HCT116 (cell line): ENCODE data around the gene ALDH1L1. TPM values are rescaled to one million over a fixed set of nuclear protein-coding genes. Genes with fewer than 3 reads are reported as not detected.

Experiments used
- ATAC-seq: fragments of 200-7000 bp; cut with Tn5 transposase; 2 replicates; pipeline ENCODE4 v1.9.1; 2020; ENCODE audit warnings: mild to moderate bottlenecking, moderate library complexity
- BruUV-seq: library from RNA; stranded (reverse); fragments of 400-500 nt; replicated peaks from 2 replicates; lab custom pipeline; 2021; lab: Mats Ljungman, UMichigan
- CTCF ChIA-PET: fragments of 300-600 bp; sonication (Branson Sonifier 250); formaldehyde crosslinking; loops from one replicate; lab custom pipeline; 2021; ENCODE audit warnings: antibody characterized with exemption; lab: Charles Lee
- POLR2A ChIA-PET: fragments of 300-600, 350-600 bp; sonication (Branson Sonifier 250); formaldehyde crosslinking; loops from one replicate; lab custom pipeline; 2021; ENCODE audit warnings: antibody characterized with exemption; lab: Charles Lee
- RAD21 ChIA-PET, 2 experiments: fragments of 300-600 bp; sonication (Branson Sonifier 250); formaldehyde crosslinking; loops; one replicate each; lab custom pipeline; 2023; ENCODE audit warnings: low total read pairs in 2 of 2; ENCODE audit not compliant: uncharacterized antibody in 2 of 2, unreplicated experiment in 2 of 2, low non-redundant PET in 1 of 2; lab: Charles Lee
- DNase-seq: peaks from one replicate; pipeline ENCODE4 v3.0.0-alpha.2; 2010; ENCODE audit warnings: low read depth, low spot score
- H2AFZ ChIP-seq: fragments of 200-600 bp; shearing (Covaris generic), sonication (generic); 2 replicates; pipeline ENCODE4 v1.6.1; 2017; ENCODE audit warnings: low read depth, mixed run types, mixed read lengths, antibody characterized with exemption, low read length; ENCODE audit not compliant: poor library complexity, severe bottlenecking
- H3K27ac ChIP-seq: 2 replicates; pipeline ENCODE4 v1.5.1; 2012; ENCODE audit warnings: low read depth, low read length
- H3K27me3 ChIP-seq: fragments of 200-600 bp; sonication (generic); 2 replicates; pipeline ENCODE4 v1.6.1; 2016; ENCODE audit warnings: mixed run types, low read length, mixed read lengths; ENCODE audit not compliant: insufficient read depth
- H3K36me3 ChIP-seq, 2 experiments: fragments of 200-500 bp in 1 of 2; fragments of 200-600 bp in 1 of 2; sonication (Bioruptor generic) in 1 of 2; sonication (generic) in 1 of 2; 2 replicates each; pipeline versions ENCODE4 v1.5.1 to v1.6.1; 2014 to 2016; ENCODE audit warnings: low read length in 2 of 2, inconsistent platforms in 1 of 2, mixed read lengths in 1 of 2, mixed run types in 1 of 2; ENCODE audit not compliant: insufficient read depth in 2 of 2, control insufficient read depth in 1 of 2
- H3K4me1 ChIP-seq, 2 experiments: fragments of 200-600 bp in 1 of 2; sonication (generic) in 1 of 2; 2 replicates each; pipeline versions ENCODE4 v1.5.1 to v1.6.1; 2012 to 2017; ENCODE audit warnings: low read length in 2 of 2, inconsistent platforms in 1 of 2, mild to moderate bottlenecking in 1 of 2, mixed read lengths in 1 of 2, mixed run types in 1 of 2, moderate library complexity in 1 of 2; ENCODE audit not compliant: insufficient read depth in 2 of 2, control insufficient read depth in 1 of 2
- H3K4me2 ChIP-seq: fragments of 200-600 bp; sonication (generic); 2 replicates; pipeline ENCODE4 v1.6.1; 2017; ENCODE audit warnings: mixed run types, low read length, mixed read lengths
- H3K4me3 ChIP-seq, 2 experiments: fragments of 200-600 bp in 1 of 2; sonication (generic) in 1 of 2; replicated peaks in 1 of 2; 2 replicates each; pipeline ENCODE4 v1.5.1; 2011 to 2016; ENCODE audit warnings: low read length in 2 of 2, control low read depth in 1 of 2, low read depth in 1 of 2, mild to moderate bottlenecking in 1 of 2, mixed read lengths in 1 of 2, mixed run types in 1 of 2
- H3K79me2 ChIP-seq: fragments of 200-600 bp; sonication (generic); 2 replicates; pipeline ENCODE4 v1.6.1; 2017; ENCODE audit warnings: mild to moderate bottlenecking, mixed run types, low read length, moderate library complexity, mixed read lengths; ENCODE audit not compliant: insufficient read depth
- H3K9ac ChIP-seq: fragments of 200-600 bp; sonication (generic); 2 replicates; pipeline ENCODE4 v1.6.1; 2016; ENCODE audit warnings: low read length, mixed read lengths
- H3K9me2 ChIP-seq: fragments of 200-600 bp; sonication (generic), shearing (Covaris generic); 2 replicates; pipeline ENCODE4 v1.6.1; 2017; ENCODE audit warnings: mixed run types, mild to moderate bottlenecking, moderate library complexity; ENCODE audit not compliant: insufficient read depth
- H3K9me3 ChIP-seq, 2 experiments: fragments of 200-500 bp in 1 of 2; fragments of 200-600 bp in 1 of 2; sonication (Bioruptor generic) in 1 of 2; sonication (generic) in 1 of 2; 2 replicates each; pipeline ENCODE4 v1.6.1; 2014 to 2017; ENCODE audit warnings: low read length in 2 of 2, mixed read lengths in 2 of 2, inconsistent platforms in 1 of 2, low read depth in 1 of 2, mild to moderate bottlenecking in 1 of 2, mixed run types in 1 of 2, moderate library complexity in 1 of 2; ENCODE audit not compliant: control insufficient read depth in 1 of 2, insufficient read depth in 1 of 2
- H4K20me1 ChIP-seq: fragments of 200-600 bp; sonication (generic), shearing (Covaris generic); 2 replicates; pipeline ENCODE4 v1.6.1; 2017; ENCODE audit warnings: mixed run types, mild to moderate bottlenecking, moderate library complexity; ENCODE audit not compliant: insufficient read depth
- ATF3 ChIP-seq: IDR thresholded peaks from 2 replicates; pipeline ENCODE4 v1.6.1; 2012
- CBX3 ChIP-seq: IDR thresholded peaks from 2 replicates; pipeline ENCODE4 v1.6.1; 2012; ENCODE audit warnings: low read depth
- CEBPB ChIP-seq: IDR thresholded peaks from 2 replicates; pipeline ENCODE4 v1.6.1; 2012; ENCODE audit warnings: low read depth
- EGR1 ChIP-seq: IDR thresholded peaks from 2 replicates; pipeline ENCODE4 v1.6.1; 2012; ENCODE audit warnings: low read depth
- ELF1 ChIP-seq: IDR thresholded peaks from 2 replicates; pipeline ENCODE4 v1.6.1; 2012; ENCODE audit warnings: low read depth, borderline replicate concordance
- FOSL1 ChIP-seq: IDR thresholded peaks from 2 replicates; pipeline ENCODE4 v1.6.1; 2012; ENCODE audit warnings: low read depth
- JUND ChIP-seq: IDR thresholded peaks from 2 replicates; pipeline ENCODE4 v1.6.1; 2012
- POLR2A ChIP-seq: IDR thresholded peaks from 2 replicates; pipeline ENCODE4 v1.7.0; 2011; ENCODE audit warnings: borderline replicate concordance; ENCODE audit not compliant: insufficient read depth, insufficient read length; ENCODE audit errors: extremely low read depth
- POLR2AphosphoS5 ChIP-seq: IDR thresholded peaks from 2 replicates; pipeline ENCODE4 v1.6.1; 2011; ENCODE audit warnings: mild to moderate bottlenecking, low read depth, low read length, moderate library complexity
- REST ChIP-seq: IDR thresholded peaks from 2 replicates; pipeline ENCODE4 v1.6.1; 2012; ENCODE audit warnings: low read depth
- SIN3A ChIP-seq: IDR thresholded peaks from 2 replicates; pipeline ENCODE4 v1.6.1; 2012; ENCODE audit warnings: low read depth
- YY1 ChIP-seq: IDR thresholded peaks from 2 replicates; pipeline ENCODE4 v1.6.1; 2011; ENCODE audit warnings: low read length, low read depth, moderate library complexity, mild to moderate bottlenecking; ENCODE audit not compliant: insufficient replicate concordance; ENCODE audit errors: extremely low read depth
- ZBTB33 ChIP-seq: IDR thresholded peaks from 2 replicates; pipeline ENCODE4 v1.6.1; 2011; ENCODE audit warnings: mild to moderate bottlenecking, low read length, moderate library complexity; ENCODE audit not compliant: insufficient replicate concordance; ENCODE audit errors: extremely low read depth
- intact Hi-C: fragments of 100-400 bp; cut with micrococcal nuclease; formaldehyde crosslinking; loops from 2 replicates; pipeline ENCODE4 v1.10.0; 2022
- total RNA-seq: library from RNA; stranded (reverse); gene quantifications from one replicate; pipeline ENCODE4 v1.2.1, GENCODE V29; 2021; ENCODE audit not compliant: unreplicated experiment

The ALDH1L1 gene
- total RNA-seq, 1 experiment from 2014 or later = 0.81 TPM

- H3K27ac ChIP-seq = no peak overlapping the region
- intact Hi-C loops = loop anchor here (10.0 kb wide), 1 partner anchor 1408 kb away; no protein-coding TSS in a partner anchor
- BruUV-seq = no TSS peak
- H4K20me1 ChIP-seq = no peaks in the 10 kb centered on the region
- H3K79me2 ChIP-seq = no peaks in the 10 kb centered on the region
- no peak overlapping the region for H3K9ac ChIP-seq
- no peaks in the 10 kb centered on the region for H3K4me1 ChIP-seq
- H3K27me3 ChIP-seq = peaks cover 17% of the 10 kb centered on the region; the same call in 1 of the 2 replicates
- ChIA-PET RAD21 (no interaction called here), CTCF (no interaction called here), POLR2A (no interaction called here)
- H3K9me2 ChIP-seq = no peaks in the 10 kb centered on the region
- no peak overlapping the region for H3K4me3 ChIP-seq
- H2AFZ ChIP-seq = no peak overlapping the region
- H3K9me3 ChIP-seq = no peaks in the 10 kb centered on the region
- TF ChIP-seq JUND (no peak), CBX3 (no peak), FOSL1 (no peak), SIN3A (no peak), POLR2AphosphoS5 (no peak), REST (no peak), EGR1 (no peak), YY1 (no peak), ATF3 (no peak), CEBPB (no peak), ELF1 (no peak), ZBTB33 (no peak), POLR2A (no peak)
- H3K36me3 ChIP-seq = no peaks in the 10 kb centered on the region
- ATAC-seq = no peak
- no peak overlapping the region for H3K4me2 ChIP-seq
- no peak for DNase-seq
These were observed 43.8 kb downstream of the ALDH1L1 start for GRCh38 chr3:126136428-126137220.
